Mammary epithelial cell (primary cell): ENCODE data around the gene MYOG.

ENCODE experiments used
- EZH2 ChIP-seq: IDR thresholded peaks from 2 replicates; pipeline ENCODE4 v1.6.1; 2012; ENCODE audit warnings: low read length, inconsistent platforms, borderline replicate concordance
- TF ChIP-seq, protein P1 (sequence below), 2 donors: IDR thresholded peaks in 1 of 2; conservative IDR thresholded peaks in 1 of 2; 2 replicates each; pipeline ENCODE4 v1.5.1; 2011 to 2012; ENCODE audit warnings: inconsistent platforms in 2 of 2, low read length in 2 of 2, mild to moderate bottlenecking in 2 of 2, control low read depth in 1 of 2, low read depth in 1 of 2; ENCODE audit not compliant: insufficient read depth in 1 of 2; ENCODE audit errors: extremely low read depth in 1 of 2

DNA sequence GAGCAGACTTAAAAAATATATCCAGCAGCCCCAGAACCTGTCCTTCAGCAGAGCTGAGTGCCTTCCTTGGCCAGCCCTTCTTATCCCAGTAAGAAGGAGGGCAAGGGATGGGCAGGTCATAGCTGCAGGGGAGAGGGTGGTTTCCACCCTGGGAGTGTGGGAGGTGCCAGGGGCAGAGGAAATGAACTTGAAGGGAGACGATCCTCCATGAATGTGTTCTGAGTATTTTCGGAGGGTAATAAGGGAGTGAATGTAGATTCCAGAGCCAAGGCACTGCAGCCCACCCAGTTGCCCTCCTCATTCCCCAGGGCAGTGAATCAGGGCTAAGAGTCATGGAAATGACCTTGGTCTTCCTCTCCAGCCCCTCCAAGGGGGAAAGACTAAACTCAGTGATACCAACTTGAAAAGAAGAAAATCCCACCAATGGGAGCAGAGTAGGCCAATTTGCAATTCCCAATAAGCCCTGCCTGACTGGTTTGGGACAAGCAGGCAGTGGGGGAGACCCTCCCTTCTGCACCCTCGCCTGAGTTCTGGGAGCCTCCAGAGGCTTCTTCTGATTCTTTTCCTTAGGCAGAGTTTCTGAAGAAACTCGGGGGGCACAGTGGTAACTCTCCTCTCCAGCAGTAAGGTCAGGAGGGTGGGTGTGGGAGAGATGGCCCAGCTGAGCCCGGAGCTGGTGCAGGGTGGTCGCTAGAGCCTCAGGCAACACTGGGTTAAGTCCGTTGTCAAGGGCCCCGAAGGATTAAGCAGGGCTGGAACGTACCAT, 4.2 kb downstream of the MYOG start:
- TF ChIP-seq, protein P1, sequence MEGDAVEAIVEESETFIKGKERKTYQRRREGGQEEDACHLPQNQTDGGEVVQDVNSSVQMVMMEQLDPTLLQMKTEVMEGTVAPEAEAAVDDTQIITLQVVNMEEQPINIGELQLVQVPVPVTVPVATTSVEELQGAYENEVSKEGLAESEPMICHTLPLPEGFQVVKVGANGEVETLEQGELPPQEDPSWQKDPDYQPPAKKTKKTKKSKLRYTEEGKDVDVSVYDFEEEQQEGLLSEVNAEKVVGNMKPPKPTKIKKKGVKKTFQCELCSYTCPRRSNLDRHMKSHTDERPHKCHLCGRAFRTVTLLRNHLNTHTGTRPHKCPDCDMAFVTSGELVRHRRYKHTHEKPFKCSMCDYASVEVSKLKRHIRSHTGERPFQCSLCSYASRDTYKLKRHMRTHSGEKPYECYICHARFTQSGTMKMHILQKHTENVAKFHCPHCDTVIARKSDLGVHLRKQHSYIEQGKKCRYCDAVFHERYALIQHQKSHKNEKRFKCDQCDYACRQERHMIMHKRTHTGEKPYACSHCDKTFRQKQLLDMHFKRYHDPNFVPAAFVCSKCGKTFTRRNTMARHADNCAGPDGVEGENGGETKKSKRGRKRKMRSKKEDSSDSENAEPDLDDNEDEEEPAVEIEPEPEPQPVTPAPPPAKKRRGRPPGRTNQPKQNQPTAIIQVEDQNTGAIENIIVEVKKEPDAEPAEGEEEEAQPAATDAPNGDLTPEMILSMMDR (conservative IDR thresholded peaks at IDR 0.05 in 1 of 2, IDR thresholded peaks at IDR 0.05 in 1 of 2; ENCODE audit: extremely low read depth in 1 of 2, insufficient read depth in 1 of 2, low read depth in 1 of 2, low read length in 2 of 2), result no peak
- no peak for TF ChIP-seq EZH2
